ENCODE results near the gene VPS16. TPM values are rescaled to one million over a fixed set of nuclear protein-coding genes. Genes with fewer than 3 reads are reported as not detected.

The VPS16 gene
- total RNA-seq, 2 experiments from 2014 or later, result 38.2 to 40.6 TPM

DNA sequence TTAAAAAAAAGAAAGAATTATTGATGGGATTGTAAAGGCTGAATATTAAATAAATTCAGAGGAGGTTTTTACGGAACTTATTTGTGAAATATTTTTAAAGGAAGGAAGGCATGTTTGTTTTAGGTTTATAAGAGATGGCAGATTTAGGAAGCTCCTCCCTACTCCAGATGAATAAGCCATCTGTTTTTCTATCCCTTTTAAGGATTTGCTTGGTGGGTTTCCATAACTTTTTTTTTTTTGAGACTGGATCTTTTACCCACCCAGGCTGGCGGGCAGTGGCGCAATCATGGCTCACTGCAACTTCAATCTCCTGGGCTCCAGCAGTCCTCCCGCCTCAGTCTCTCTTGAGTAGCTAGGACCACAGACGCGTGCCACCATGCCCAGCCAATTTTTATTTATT lies 63.1 kb downstream of the VPS16 start:
- Mint-ChIP-seq H3K9me3 (no peaks in the 10 kb centered on the region), H3K4me1 (ENCODE audit: low read depth) (peaks cover 71% of the 10 kb centered on the region), H3K27me3 (no peaks in the 10 kb centered on the region), H3K36me3 (ENCODE audit: low read depth) (peaks cover 11% of the 10 kb centered on the region), H3K27ac (no peak overlapping the region), H3K4me3 (no peak overlapping the region)
- ChIA-PET POLR2A (no interaction called here), CTCF (no interaction called here)
- DNase-seq (no peak), ATAC-seq (ENCODE audit: poor library complexity) (no peak)
- peaks cover 2% of the 10 kb centered on the region for H3K36me3 ChIP-seq (ENCODE audit: insufficient read depth, low read length)
- no peaks in the 10 kb centered on the region for H3K27me3 ChIP-seq (ENCODE audit: control insufficient read depth in 1 of 2, insufficient read depth in 2 of 2, low read length in 2 of 2)
- TF ChIP-seq, protein P1, sequence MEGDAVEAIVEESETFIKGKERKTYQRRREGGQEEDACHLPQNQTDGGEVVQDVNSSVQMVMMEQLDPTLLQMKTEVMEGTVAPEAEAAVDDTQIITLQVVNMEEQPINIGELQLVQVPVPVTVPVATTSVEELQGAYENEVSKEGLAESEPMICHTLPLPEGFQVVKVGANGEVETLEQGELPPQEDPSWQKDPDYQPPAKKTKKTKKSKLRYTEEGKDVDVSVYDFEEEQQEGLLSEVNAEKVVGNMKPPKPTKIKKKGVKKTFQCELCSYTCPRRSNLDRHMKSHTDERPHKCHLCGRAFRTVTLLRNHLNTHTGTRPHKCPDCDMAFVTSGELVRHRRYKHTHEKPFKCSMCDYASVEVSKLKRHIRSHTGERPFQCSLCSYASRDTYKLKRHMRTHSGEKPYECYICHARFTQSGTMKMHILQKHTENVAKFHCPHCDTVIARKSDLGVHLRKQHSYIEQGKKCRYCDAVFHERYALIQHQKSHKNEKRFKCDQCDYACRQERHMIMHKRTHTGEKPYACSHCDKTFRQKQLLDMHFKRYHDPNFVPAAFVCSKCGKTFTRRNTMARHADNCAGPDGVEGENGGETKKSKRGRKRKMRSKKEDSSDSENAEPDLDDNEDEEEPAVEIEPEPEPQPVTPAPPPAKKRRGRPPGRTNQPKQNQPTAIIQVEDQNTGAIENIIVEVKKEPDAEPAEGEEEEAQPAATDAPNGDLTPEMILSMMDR (IDR thresholded peaks at IDR 0.05), result no peak
- intact Hi-C loops (cut with DNase I, micrococcal nuclease), result no loop called here
- H3K27ac ChIP-seq (ENCODE audit: low read depth in 1 of 2, low read length in 2 of 2), result no peak overlapping the region
- no peaks in the 10 kb centered on the region for H3K9me3 ChIP-seq (ENCODE audit: control insufficient read depth in 1 of 2, insufficient read depth in 1 of 2, low read length in 2 of 2)
- H3K4me1 ChIP-seq (ENCODE audit: insufficient read depth, low read length), result peaks cover 19% of the 10 kb centered on the region
- no peak overlapping the region for H3K4me3 ChIP-seq (ENCODE audit: low read length)

DNA sequence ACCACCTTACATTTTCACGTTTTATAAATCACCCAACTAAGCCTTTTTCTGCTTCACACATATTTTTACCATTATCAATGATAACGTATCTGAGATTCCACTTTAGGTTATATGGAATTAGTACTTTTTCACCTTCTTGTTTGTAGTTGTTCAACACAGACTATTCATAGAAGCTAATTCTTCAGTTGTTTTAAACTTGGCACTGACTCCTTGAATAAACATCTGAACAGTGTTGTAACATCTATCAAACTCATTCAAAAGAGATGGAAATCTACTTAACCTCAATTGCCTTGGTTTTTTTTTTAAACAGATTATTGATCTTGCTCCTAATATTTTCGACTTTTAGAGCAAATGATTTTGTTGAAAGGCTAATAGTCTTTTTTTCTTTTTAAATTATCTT lies 67.0 kb downstream of the VPS16 start:
- Histone ChIP-seq H3K27ac (ENCODE audit: low read depth in 1 of 2, low read length in 2 of 2) (no peak overlapping the region), H3K4me1 (ENCODE audit: insufficient read depth, low read length) (no peaks in the 10 kb centered on the region), H3K36me3 (ENCODE audit: insufficient read depth, low read length) (no peaks in the 10 kb centered on the region), H3K4me3 (ENCODE audit: low read length) (no peak overlapping the region), H3K9me3 (ENCODE audit: control insufficient read depth in 1 of 2, insufficient read depth in 1 of 2, low read length in 2 of 2) (no peaks in the 10 kb centered on the region), H3K27me3 (ENCODE audit: control insufficient read depth in 1 of 2, insufficient read depth in 2 of 2, low read length in 2 of 2) (no peaks in the 10 kb centered on the region)
- peaks cover 4% of the 10 kb centered on the region for H3K36me3 Mint-ChIP-seq (ENCODE audit: low read depth)
- TF ChIP-seq, protein P1 (IDR thresholded peaks at IDR 0.05), result no peak
- no peak overlapping the region for H3K27ac Mint-ChIP-seq
- peaks cover 33% of the 10 kb centered on the region for H3K4me1 Mint-ChIP-seq (ENCODE audit: low read depth)
- POLR2A ChIA-PET, result interaction anchor here (1.3 kb wide), 1 partner anchor 36 kb away, joined by 4 read pairs; no protein-coding TSS in a partner anchor
- H3K9me3 Mint-ChIP-seq, result no peaks in the 10 kb centered on the region
- H3K27me3 Mint-ChIP-seq, result no peaks in the 10 kb centered on the region
- no peak overlapping the region for H3K4me3 Mint-ChIP-seq
- ATAC-seq (ENCODE audit: poor library complexity), result no peak
- intact Hi-C loops (cut with DNase I, micrococcal nuclease), result no loop called here
- CTCF ChIA-PET, result interaction anchor here (1.0 kb wide), 1 partner anchor 42 kb away, joined by 3 read pairs; no protein-coding TSS in a partner anchor
- no peak for DNase-seq

DNA sequence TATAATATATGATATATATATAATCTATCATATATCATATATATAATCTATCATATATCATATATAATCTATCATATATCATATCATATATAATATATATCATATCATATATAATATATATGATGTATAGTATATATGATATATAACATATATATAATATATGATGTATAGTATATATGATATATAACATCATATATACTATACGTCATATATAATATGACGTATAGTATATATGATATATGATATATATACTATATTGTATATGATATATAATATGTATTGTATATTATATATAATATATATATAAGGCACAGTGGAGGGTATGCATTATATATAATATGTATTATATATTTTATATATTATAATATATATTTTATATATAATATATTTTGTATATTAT lies 69.4 kb downstream of the VPS16 start:
- H3K27me3 Mint-ChIP-seq, result no peaks in the 10 kb centered on the region
- CTCF ChIA-PET, result no interaction called here
- no peak overlapping the region for H3K4me3 Mint-ChIP-seq
- no peaks in the 10 kb centered on the region for H3K9me3 Mint-ChIP-seq
- POLR2A ChIA-PET, result no interaction called here
- H3K27ac Mint-ChIP-seq, result no peak overlapping the region
- H3K4me1 Mint-ChIP-seq (ENCODE audit: low read depth), result peaks cover 32% of the 10 kb centered on the region
- Histone ChIP-seq H3K27me3 (ENCODE audit: control insufficient read depth in 1 of 2, insufficient read depth in 2 of 2, low read length in 2 of 2) (no peaks in the 10 kb centered on the region), H3K4me3 (ENCODE audit: low read length) (no peak overlapping the region), H3K9me3 (ENCODE audit: control insufficient read depth in 1 of 2, insufficient read depth in 1 of 2, low read length in 2 of 2) (no peaks in the 10 kb centered on the region), H3K36me3 (ENCODE audit: insufficient read depth, low read length) (no peaks in the 10 kb centered on the region), H3K4me1 (ENCODE audit: insufficient read depth, low read length) (no peaks in the 10 kb centered on the region), H3K27ac (ENCODE audit: low read depth in 1 of 2, low read length in 2 of 2) (no peak overlapping the region)
- DNase-seq (no peak), ATAC-seq (ENCODE audit: poor library complexity) (no peak)
- TF ChIP-seq, protein P1 (IDR thresholded peaks at IDR 0.05), result no peak
- peaks cover 4% of the 10 kb centered on the region for H3K36me3 Mint-ChIP-seq (ENCODE audit: low read depth)
- intact Hi-C loops (cut with DNase I, micrococcal nuclease), result no loop called here
